Mucosa of descending colon (tissue), 3 donors: ENCODE results near the gene ZNF148. TPM values are rescaled to one million over a fixed set of nuclear protein-coding genes. Genes with fewer than 3 reads are reported as not detected.

ENCODE experiments used
- ATAC-seq: fragments of 200-7000 bp; cut with Tn5 transposase; one replicate; pipeline ENCODE4 v1.9.1; 2020; ENCODE audit warnings: mild to moderate bottlenecking, moderate library complexity
- DNase-seq, 3 donors: peaks; one replicate each; pipeline ENCODE4 v3.0.0-alpha.2; 2020
- H3K36me3 ChIP-seq: fragments of 200-600 bp; one replicate; pipeline ENCODE4 v1.8.0; 2021; ENCODE audit warnings: low read depth, mild to moderate bottlenecking
- H3K4me1 ChIP-seq: fragments of 200-600 bp; one replicate; pipeline ENCODE4 v1.8.0; 2021; ENCODE audit warnings: low read depth, mild to moderate bottlenecking
- H3K4me3 ChIP-seq: fragments of 200-600 bp; one replicate; pipeline ENCODE4 v1.8.0; 2021; ENCODE audit warnings: mild to moderate bottlenecking
- H3K9me3 ChIP-seq: fragments of 200-600 bp; one replicate; pipeline ENCODE4 v1.8.0; 2021; ENCODE audit warnings: mild to moderate bottlenecking
- intact Hi-C, 2 donors: fragments of 100-400 bp; cut with DNase I in 1 of 2; cut with micrococcal nuclease in 1 of 2; formaldehyde crosslinking; loops; one replicate each; pipeline versions ENCODE4 v1.11.0 to v1.11.1; 2022; cut with DNase I, micrococcal nuclease
- total RNA-seq, 3 donors: library from RNA; stranded (reverse); fragmentation: NEBNext Ultra II Directional in 2 of 3; extraction: Animal tissue kit (Norgen Biotek cat#: 25700) in 2 of 3; gene quantifications; one replicate each; pipeline versions ENCODE4 v1.2.1 to v1.2.4, GENCODE V29; 2021 to 2023
- TF ChIP-seq, protein P1 (sequence below): fragments of 200-600 bp; IDR thresholded peaks from one replicate; pipeline ENCODE4 v1.8.0; 2022; ENCODE audit warnings: antibody characterized with exemption, mild to moderate bottlenecking
- donor health status: DM: no; HTN: no; CAD: no; lungs with moderate emphysema.
- donor health status: DM: no; HTN: no; CAD: no.
- donor health status: DM: no; HTN: yes; CAD: no.

Gene ZNF148
- total RNA-seq, 3 donors from 2014 or later, result 39.8 to 79.5 (median 42.6) TPM

DNA sequence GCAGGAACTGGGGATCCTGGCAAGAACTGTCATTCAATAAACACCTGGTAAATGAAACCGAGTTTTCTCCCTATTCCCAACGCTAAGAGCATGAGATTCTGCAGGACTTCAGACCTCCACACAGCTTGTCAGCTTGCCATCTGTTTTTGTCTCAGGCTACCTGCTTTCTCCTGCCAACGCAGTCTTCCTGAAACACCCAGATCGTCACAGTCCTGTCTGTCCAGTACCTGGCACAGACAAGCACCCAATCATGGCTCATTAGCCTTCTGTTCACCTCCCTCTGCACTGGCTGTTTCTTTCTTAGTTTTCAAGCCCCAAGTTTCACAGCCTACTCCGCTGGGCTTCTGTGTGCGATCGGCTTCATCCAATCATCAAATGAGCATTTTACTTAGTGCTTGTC, 167.6 kb downstream of the ZNF148 start:
- no peak overlapping the region for H3K4me3 ChIP-seq
- intact Hi-C loops, result no loop called here
- peaks cover under 1% of the 10 kb centered on the region for H3K4me1 ChIP-seq
- TF ChIP-seq, protein P1, sequence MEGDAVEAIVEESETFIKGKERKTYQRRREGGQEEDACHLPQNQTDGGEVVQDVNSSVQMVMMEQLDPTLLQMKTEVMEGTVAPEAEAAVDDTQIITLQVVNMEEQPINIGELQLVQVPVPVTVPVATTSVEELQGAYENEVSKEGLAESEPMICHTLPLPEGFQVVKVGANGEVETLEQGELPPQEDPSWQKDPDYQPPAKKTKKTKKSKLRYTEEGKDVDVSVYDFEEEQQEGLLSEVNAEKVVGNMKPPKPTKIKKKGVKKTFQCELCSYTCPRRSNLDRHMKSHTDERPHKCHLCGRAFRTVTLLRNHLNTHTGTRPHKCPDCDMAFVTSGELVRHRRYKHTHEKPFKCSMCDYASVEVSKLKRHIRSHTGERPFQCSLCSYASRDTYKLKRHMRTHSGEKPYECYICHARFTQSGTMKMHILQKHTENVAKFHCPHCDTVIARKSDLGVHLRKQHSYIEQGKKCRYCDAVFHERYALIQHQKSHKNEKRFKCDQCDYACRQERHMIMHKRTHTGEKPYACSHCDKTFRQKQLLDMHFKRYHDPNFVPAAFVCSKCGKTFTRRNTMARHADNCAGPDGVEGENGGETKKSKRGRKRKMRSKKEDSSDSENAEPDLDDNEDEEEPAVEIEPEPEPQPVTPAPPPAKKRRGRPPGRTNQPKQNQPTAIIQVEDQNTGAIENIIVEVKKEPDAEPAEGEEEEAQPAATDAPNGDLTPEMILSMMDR, result no peak
- H3K36me3 ChIP-seq, result no peaks in the 10 kb centered on the region
- DNase-seq, result peak in 1 of 3 donors; percentile 30
- peak; percentile 71 for ATAC-seq
- H3K9me3 ChIP-seq, result no peaks in the 10 kb centered on the region

DNA sequence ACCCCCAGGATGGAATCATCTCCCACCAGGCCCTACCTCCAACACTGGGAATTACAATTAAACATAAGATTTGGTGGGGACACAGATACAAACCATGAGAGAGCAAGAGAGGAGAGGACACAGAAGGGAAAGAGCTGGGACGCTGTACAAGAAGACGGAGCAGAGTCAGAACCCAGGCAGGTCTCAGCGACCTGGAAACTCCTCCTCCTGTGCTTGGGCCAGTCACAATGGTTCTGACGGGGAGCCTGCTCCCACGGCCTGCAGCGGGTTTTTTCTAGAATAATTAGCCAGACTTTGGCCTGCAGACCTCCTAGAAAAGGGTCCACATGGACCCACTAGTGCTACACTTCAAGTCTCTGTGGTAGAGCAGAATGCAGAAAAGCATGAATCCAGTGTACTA, 168.2 kb downstream of the ZNF148 start:
- Histone ChIP-seq H3K4me1 (no peaks in the 10 kb centered on the region), H3K9me3 (no peaks in the 10 kb centered on the region), H3K4me3 (no peak overlapping the region), H3K36me3 (no peaks in the 10 kb centered on the region)
- DNase-seq, result no peak
- TF ChIP-seq, protein P1, result no peak
- intact Hi-C loops, result no loop called here
- no peak for ATAC-seq

GRCh38 chr3:125203731-125204130, 171.4 kb downstream of the ZNF148 start:
- Histone ChIP-seq H3K4me3 (no peak overlapping the region), H3K36me3 (no peaks in the 10 kb centered on the region), H3K4me1 (no peaks in the 10 kb centered on the region), H3K9me3 (no peaks in the 10 kb centered on the region)
- TF ChIP-seq, protein P1, result no peak
- DNase-seq (no peak), ATAC-seq (no peak)
- intact Hi-C loops, result no loop called here

DNA sequence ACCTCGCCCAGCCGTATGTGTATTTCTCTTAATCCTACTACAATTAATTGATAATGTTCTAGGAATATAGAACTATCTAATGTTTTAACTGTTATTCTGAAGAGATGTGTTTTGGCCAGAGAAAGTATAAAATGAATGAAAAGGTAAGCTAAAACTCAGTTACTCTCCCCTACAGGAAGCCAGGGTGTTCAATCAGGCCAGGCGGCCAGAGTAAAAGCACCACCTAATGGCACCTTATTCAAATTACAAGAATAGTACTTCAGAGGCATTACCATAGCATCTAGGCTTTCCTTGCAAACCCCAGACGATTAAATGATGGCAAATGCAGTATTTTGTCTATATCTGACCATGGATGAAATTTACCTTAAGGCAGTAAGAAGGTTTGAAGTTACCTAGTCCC, 172.9 kb downstream of the ZNF148 start:
- intact Hi-C loops, result no loop called here
- DNase-seq (no peak), ATAC-seq (peak; percentile 55)
- Histone ChIP-seq H3K4me1 (no peaks in the 10 kb centered on the region), H3K36me3 (no peaks in the 10 kb centered on the region), H3K4me3 (no peak overlapping the region), H3K9me3 (no peaks in the 10 kb centered on the region)
- TF ChIP-seq, protein P1, result no peak

DNA sequence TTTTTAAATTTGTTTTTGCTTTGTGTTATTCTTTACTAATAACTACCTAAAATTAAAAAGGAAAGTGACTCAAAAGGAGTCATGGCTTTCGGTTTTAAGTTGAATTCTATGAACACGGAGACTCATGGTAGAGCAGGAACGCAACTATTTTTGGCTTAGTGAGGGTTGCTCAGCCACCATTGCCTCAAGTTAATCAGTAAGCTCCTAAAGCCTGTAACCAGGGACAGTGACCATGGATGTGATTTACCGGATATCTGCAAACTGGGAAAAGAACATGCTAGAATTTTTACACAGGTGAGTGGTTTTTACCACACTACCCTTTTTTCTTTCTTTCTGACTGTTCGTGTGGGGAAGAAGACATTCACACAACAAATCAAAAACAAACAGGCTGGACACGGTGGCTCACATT, 174.4 kb downstream of the ZNF148 start:
- Histone ChIP-seq H3K36me3 (no peaks in the 10 kb centered on the region), H3K9me3 (no peaks in the 10 kb centered on the region), H3K4me1 (no peaks in the 10 kb centered on the region), H3K4me3 (no peak overlapping the region)
- DNase-seq (no peak), ATAC-seq (no peak)
- intact Hi-C loops, result no loop called here
- TF ChIP-seq, protein P1, result no peak
